ENCODE data around the gene ARHGEF37.

- TF ChIP-seq, protein P1, sequence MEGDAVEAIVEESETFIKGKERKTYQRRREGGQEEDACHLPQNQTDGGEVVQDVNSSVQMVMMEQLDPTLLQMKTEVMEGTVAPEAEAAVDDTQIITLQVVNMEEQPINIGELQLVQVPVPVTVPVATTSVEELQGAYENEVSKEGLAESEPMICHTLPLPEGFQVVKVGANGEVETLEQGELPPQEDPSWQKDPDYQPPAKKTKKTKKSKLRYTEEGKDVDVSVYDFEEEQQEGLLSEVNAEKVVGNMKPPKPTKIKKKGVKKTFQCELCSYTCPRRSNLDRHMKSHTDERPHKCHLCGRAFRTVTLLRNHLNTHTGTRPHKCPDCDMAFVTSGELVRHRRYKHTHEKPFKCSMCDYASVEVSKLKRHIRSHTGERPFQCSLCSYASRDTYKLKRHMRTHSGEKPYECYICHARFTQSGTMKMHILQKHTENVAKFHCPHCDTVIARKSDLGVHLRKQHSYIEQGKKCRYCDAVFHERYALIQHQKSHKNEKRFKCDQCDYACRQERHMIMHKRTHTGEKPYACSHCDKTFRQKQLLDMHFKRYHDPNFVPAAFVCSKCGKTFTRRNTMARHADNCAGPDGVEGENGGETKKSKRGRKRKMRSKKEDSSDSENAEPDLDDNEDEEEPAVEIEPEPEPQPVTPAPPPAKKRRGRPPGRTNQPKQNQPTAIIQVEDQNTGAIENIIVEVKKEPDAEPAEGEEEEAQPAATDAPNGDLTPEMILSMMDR (IDR thresholded peaks at IDR 0.05; ENCODE audit: low read depth, low read length, poor library complexity, severe bottlenecking), result no peak
- TF ChIP-seq EZH2phosphoT487 (IDR thresholded peaks at IDR 0.05; ENCODE audit: borderline replicate concordance, low read length), result no peak
Measured at GRCh38 chr5:149588936-149589335, 7.6 kb downstream of the ARHGEF37 start.
